NB4 (cell line): Measurements from ENCODE around the gene BRWD1.

Source experiments
- MYC ChIP-seq: IDR thresholded peaks from 2 replicates; pipeline ENCODE4 v1.6.1; 2011; ENCODE audit warnings: low read depth, low read length
- POLR2A ChIP-seq: IDR thresholded peaks from 2 replicates; pipeline ENCODE4 v1.6.1; 2011; ENCODE audit warnings: mild to moderate bottlenecking; ENCODE audit not compliant: insufficient read length; ENCODE audit errors: extremely low read depth
- TF ChIP-seq, protein P1 (sequence below): IDR thresholded peaks from one replicate; pipeline ENCODE4 v1.5.1; 2012; ENCODE audit warnings: low read depth, low read length
- TF ChIP-seq, protein P2 (sequence below): IDR thresholded peaks from 2 replicates; pipeline ENCODE4 v1.6.1; 2011; ENCODE audit warnings: low read depth, low read length

DNA sequence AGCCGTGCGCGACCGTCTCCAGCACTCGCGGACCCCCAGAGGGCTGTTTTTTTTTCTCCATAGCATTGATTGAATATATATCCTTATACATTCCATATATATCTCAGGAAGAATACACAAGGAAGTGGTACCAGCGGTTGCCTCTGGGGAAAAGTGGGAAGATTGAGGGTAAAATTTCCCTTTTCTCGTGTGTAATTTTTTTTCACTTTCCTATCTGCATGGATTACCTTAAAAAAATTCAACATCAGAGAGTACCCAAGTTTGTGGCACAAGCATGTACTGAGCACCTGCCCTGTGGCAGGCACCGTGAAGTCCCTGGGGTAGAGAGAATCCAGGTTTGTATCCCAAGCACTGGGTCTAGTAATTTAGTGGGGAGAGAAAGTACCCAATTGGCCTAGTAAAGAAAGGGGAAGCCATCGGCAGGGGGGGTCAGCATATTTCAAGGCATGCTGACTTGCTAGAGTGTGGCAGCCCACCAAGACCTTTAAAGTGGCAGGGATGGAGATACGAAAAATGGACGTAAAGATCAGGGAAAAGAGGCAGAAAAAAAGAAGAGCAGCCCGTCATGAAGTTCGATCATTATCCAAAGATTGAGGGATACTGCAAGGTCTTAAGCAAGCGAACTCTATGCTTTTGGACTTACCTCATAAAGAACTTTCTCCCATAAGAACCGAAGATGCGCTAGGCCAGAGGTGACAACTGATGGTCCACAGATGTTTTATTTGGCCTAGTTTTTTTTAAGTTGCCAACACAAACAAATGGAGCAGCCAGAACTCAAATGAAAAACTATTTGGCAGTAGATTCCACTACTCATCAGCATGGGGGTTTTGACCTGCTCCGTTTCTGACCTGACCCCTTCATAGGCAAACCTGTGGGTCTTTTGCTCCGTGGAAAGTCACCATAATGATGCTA lies 36.9 kb upstream of the BRWD1 start:
- TF ChIP-seq, protein P1, sequence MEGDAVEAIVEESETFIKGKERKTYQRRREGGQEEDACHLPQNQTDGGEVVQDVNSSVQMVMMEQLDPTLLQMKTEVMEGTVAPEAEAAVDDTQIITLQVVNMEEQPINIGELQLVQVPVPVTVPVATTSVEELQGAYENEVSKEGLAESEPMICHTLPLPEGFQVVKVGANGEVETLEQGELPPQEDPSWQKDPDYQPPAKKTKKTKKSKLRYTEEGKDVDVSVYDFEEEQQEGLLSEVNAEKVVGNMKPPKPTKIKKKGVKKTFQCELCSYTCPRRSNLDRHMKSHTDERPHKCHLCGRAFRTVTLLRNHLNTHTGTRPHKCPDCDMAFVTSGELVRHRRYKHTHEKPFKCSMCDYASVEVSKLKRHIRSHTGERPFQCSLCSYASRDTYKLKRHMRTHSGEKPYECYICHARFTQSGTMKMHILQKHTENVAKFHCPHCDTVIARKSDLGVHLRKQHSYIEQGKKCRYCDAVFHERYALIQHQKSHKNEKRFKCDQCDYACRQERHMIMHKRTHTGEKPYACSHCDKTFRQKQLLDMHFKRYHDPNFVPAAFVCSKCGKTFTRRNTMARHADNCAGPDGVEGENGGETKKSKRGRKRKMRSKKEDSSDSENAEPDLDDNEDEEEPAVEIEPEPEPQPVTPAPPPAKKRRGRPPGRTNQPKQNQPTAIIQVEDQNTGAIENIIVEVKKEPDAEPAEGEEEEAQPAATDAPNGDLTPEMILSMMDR, result no peak
- TF ChIP-seq POLR2A, result no peak
- TF ChIP-seq, protein P2, sequence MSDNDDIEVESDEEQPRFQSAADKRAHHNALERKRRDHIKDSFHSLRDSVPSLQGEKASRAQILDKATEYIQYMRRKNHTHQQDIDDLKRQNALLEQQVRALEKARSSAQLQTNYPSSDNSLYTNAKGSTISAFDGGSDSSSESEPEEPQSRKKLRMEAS, result no peak
- no peak for TF ChIP-seq MYC
